Germinal center (tissue), 1 donor: ENCODE data around the gene KCNC3.
A peak's percentile ranks its signal among the peaks of the same experiment; 100 is the strongest.

ENCODE experiments used
- DNase-seq: peaks from one replicate; pipeline ENCODE4 v3.0.0; 2012; ENCODE audit warnings: mixed read lengths, low spot score

The KCNC3 gene

DNA sequence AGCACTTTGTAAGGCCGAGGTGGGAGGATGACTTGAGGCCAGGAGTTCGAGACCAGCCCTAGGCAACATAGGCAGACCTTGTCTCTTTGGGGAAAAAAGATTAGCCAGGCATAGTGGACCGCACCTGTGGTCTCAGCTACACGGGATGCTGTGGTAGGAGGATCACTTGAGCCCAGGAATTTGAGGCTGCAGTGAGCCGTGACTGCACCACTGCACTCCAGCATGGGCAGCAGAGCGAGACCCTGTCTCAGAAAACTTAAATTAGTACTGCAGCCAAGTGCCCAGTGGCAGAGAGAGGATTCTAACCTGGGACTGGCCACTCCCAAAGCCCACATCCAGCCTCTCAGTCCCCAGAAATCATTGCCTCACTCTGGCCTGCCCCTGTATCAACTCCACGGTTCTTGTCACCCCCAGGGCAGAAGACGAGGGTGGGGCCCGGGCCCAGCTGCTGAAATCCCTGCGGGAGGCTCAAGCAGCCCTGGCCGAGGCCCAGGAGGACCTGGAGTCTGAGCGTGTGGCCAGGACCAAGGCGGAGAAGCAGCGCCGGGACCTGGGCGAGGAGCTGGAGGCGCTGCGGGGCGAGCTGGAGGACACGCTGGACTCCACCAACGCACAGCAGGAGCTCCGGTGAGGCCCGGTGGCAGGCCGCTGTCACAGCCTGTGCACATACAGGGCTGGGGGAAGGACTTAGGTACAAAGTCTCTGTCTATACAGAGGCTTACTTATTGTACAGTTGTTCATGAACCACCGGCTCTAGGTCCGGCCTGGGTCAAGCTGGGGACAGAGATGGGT is 53.4 kb downstream of the KCNC3 start:
- no peak for DNase-seq

- no peak for DNase-seq
These were observed 55.4 kb downstream of the KCNC3 start for GRCh38 chr19:50273821-50274220.

DNA sequence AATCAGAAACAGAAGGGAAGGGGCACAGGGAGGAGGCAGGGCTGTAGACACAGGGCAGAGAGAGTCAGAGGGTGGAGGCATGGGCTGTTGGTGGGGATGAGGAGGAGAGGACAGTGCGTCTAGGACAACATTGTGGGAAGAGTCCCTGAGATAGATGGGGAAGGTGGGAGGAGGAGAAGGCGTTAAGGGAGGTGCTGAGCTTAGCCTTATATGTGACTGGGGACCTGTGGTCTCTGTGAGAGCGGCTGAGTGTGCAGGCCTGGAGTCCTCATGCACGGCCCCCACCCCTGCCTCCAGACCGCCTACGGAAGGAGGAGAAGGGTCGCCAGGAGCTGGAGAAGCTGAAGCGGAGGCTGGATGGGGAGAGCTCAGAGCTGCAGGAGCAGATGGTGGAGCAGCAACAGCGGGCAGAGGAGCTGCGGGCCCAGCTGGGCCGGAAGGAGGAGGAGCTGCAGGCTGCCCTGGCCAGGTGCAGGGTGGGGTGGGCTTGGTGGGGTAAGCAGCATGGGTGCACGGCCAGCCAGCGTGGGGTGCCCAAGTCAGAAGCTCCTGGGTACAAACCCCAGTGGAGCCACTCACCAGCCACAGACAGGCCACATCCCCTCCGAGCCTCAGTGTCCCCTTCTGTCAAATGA is 56.8 kb downstream of the KCNC3 start:
- DNase-seq: no peak

- DNase-seq: no peak
These were observed 59.5 kb downstream of the KCNC3 start for GRCh38 chr19:50269653-50270052.

DNA sequence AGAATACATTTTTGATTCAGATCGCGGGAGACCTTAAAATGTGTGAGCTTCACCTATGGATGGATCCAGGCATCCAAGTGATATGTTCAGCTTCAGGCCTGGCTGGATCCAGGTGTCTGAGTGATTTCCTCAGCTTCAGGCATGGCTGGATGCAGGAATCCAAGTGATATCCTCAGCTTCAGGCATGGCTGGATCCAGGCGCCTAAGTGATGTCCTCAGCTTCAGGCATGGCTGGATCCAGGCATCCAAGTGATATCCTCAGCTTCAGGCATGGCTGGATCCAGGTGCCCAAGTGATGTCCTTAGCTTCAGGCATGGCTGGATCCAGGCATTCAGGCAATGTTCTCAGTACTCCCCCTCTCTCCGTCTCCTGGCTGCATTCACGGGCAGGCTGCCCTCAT is 60.7 kb downstream of the KCNC3 start:
- no peak for DNase-seq

DNA sequence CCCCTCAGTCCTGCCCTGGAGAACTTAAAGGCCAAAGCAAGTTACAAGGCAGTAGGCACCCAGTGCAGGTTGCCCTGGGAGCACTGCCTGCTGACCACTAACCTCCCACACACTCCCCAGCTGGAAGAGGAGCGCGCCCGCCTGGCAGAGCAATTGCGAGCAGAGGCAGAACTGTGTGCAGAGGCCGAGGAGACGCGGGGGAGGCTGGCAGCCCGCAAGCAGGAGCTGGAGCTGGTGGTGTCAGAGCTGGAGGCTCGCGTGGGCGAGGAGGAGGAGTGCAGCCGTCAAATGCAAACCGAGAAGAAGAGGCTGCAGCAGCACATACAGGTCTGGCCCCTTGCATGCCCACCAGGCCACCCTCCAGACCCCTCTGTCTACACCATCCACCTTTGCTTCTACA is 61.1 kb downstream of the KCNC3 start:
- DNase-seq: no peak

DNA sequence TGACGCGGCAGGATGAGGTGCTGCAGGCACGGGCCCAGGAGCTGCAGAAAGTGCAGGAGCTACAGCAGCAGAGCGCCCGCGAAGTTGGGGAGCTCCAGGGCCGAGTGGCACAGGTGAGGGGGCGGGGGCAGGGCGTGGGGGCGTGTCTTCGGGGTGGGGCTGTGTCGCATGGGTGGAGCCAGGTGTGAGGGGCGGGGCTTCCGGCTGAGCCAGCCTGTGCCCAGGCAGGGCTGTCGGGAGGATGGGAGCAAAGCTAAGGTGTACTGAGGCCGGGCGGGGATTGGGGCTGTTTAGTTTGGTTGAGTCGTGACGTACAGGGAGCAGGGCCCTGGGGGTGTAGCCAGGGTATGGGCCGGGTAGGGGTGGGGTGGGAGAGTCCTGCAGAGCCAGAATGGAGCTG is 62.3 kb downstream of the KCNC3 start:
- peak; percentile 82 for DNase-seq

- no peak for DNase-seq
These were observed 63.1 kb downstream of the KCNC3 start for GRCh38 chr19:50266041-50266440.

- no peak for DNase-seq
These were observed 64.5 kb downstream of the KCNC3 start for GRCh38 chr19:50264483-50265186.

DNA sequence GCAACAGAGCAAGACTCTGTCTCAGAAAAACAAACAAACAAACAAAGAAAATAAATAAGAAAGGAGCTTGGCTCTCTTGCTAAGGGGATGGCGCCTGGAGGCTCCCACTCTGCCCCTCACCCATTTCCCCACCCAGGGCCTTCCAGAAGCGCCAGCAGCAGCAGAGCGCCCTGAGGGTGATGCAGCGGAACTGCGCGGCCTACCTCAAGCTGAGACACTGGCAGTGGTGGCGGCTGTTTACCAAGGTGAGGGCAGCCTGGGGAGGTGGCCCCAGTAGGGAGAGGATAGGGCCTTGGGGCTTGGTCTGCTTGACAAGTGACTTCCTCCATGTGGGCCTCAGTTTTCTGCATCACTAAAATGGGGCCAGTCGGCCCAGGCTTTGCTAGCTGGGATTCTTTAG is 66.0 kb downstream of the KCNC3 start:
- DNase-seq: no peak
